ENCODE results near the gene ARHGAP45. TPM values are rescaled to one million over a fixed set of nuclear protein-coding genes. Genes with fewer than 3 reads are reported as not detected.
A peak's percentile ranks its signal among the peaks of the same experiment; 100 is the strongest.

ARHGAP45 gene
- total RNA-seq, 4 donors from 2014 or later: 0.83 to 7.6 (median 3.4) TPM

GRCh38 chr19:1041835-1042685 is 24.9 kb upstream of the ARHGAP45 start:
- no peaks in the 10 kb centered on the region for H3K9me3 ChIP-seq
- intact Hi-C loops (cut with DNase I; ENCODE audit: low total_unique reads) (loop anchor here (1.0 to 2.0 kb wide), 2 partner anchors 21 to 61 kb away; partner anchors contain the start of genes GPX4, RNU6-2 and TMEM259), in situ Hi-C loops (cut with MboI; ENCODE audit: low sequenced_read_pairs in 4 of 4) (no loop called here)
- peak in 1 of 2 donors; percentile 14 for TF ChIP-seq POLR2A (IDR thresholded peaks at IDR 0.05)
- no peak for TF ChIP-seq CTCF (IDR thresholded peaks at IDR 0.05 in 4 of 5, conservative IDR thresholded peaks at IDR 0.05 in 1 of 5)
- peaks cover 0 to 11% of the 10 kb centered on the region in 2 donors for H3K36me3 ChIP-seq
- peak; percentile 89 to 95 for DNase-seq
- H3K4me3 ChIP-seq: peak overlapping the region; percentile 47 to 68 (median 58)
- H3K27me3 ChIP-seq: no peaks in the 10 kb centered on the region
- peak overlapping the region; percentile 79 to 87 (median 82) for H3K27ac ChIP-seq
- peaks cover 25 to 29% of the 10 kb centered on the region in 2 donors for H3K4me1 ChIP-seq
- ATAC-seq: peak; percentile 39 to 42

- intact Hi-C loops (cut with DNase I; ENCODE audit: low total_unique reads) (no loop called here), in situ Hi-C loops (cut with MboI; ENCODE audit: low sequenced_read_pairs in 4 of 4) (no loop called here)
- Histone ChIP-seq H3K27me3 (no peaks in the 10 kb centered on the region), H3K36me3 (peaks cover 0 to 12% of the 10 kb centered on the region in 2 donors), H3K4me3 (peak overlapping the region in 2 of 4 donors; percentile 47 to 68), H3K9me3 (no peaks in the 10 kb centered on the region), H3K27ac (peak overlapping the region in 3 of 4 donors; percentile 79 to 87 (median 85)), H3K4me1 (peaks cover 25 to 29% of the 10 kb centered on the region in 2 donors)
- DNase-seq (no peak), ATAC-seq (no peak)
- TF ChIP-seq POLR2A (IDR thresholded peaks at IDR 0.05): no peak
Measured at GRCh38 chr19:1042689-1043511, 24.1 kb upstream of the ARHGAP45 start.

- no peaks in the 10 kb centered on the region for H3K27me3 ChIP-seq
- ATAC-seq: no peak
- DNase-seq: peak in 1 of 2 donors; percentile 57
- H3K27ac ChIP-seq: no peak overlapping the region
- intact Hi-C loops (cut with DNase I; ENCODE audit: low total_unique reads): no loop called here
- TF ChIP-seq POLR2A (IDR thresholded peaks at IDR 0.05) (no peak), CTCF (IDR thresholded peaks at IDR 0.05 in 4 of 5, conservative IDR thresholded peaks at IDR 0.05 in 1 of 5) (no peak)
- H3K36me3 ChIP-seq: peaks cover 0 to 12% of the 10 kb centered on the region in 2 donors
- H3K4me1 ChIP-seq: peaks cover 20 to 23% of the 10 kb centered on the region in 2 donors
- in situ Hi-C loops (cut with MboI; ENCODE audit: low sequenced_read_pairs in 4 of 4): no loop called here
- no peak overlapping the region for H3K4me3 ChIP-seq
- H3K9me3 ChIP-seq: no peaks in the 10 kb centered on the region
Measured at GRCh38 chr19:1045247-1045603, 21.7 kb upstream of the ARHGAP45 start.

DNA sequence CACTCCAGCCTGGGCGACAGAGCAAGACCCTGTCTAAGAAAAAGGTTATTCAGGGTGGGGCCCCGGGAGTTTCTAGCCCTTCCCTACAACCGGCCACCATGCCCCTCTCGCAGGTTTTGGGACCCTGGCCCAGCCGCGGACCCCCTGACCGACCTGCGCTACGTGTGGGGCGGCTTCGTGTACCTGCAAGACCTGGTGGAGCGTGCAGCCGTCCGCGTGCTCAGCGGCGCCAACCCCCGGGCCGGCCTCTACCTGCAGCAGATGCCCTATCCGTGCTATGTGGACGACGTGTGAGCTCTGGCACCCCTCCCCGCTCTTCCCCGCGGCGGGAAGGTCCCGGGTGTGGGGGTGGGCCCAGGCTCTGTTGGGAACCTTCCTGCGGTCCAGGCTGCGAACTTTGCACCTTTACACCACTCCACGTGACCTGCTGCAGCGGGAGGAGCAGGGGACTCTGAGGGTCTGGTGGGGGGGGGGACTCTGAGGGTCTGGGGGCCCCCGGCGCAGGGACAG is 20.8 kb upstream of the ARHGAP45 start:
- in situ Hi-C loops (cut with MboI; ENCODE audit: low sequenced_read_pairs in 4 of 4) (no loop called here), intact Hi-C loops (cut with DNase I; ENCODE audit: low total_unique reads) (no loop called here)
- DNase-seq (no peak), ATAC-seq (no peak)
- no peak for TF ChIP-seq CTCF (IDR thresholded peaks at IDR 0.05 in 4 of 5, conservative IDR thresholded peaks at IDR 0.05 in 1 of 5)
- no peak overlapping the region for H3K27ac ChIP-seq
- H3K9me3 ChIP-seq: no peaks in the 10 kb centered on the region
- H3K36me3 ChIP-seq: peaks cover 0 to 12% of the 10 kb centered on the region in 2 donors
- H3K4me3 ChIP-seq: no peak overlapping the region
- peaks cover 13 to 14% of the 10 kb centered on the region in 2 donors for H3K4me1 ChIP-seq
- no peaks in the 10 kb centered on the region for H3K27me3 ChIP-seq

Data from gastrocnemius medialis (tissue), 4 donors.